Ecto neural progenitor cell (in vitro differentiated cells): ENCODE measurements around the gene AGBL4.
"Not testable (repeated sequence)": the region's sequence is repeated elsewhere in the genome, so short reads cannot be mapped to it uniquely, and the experiment has no call there.

Experiments
- DNase-seq: peaks from one replicate; pipeline ENCODE4 v3.0.0-alpha.2; 2018; ENCODE audit warnings: low spot score

Gene AGBL4

DNA sequence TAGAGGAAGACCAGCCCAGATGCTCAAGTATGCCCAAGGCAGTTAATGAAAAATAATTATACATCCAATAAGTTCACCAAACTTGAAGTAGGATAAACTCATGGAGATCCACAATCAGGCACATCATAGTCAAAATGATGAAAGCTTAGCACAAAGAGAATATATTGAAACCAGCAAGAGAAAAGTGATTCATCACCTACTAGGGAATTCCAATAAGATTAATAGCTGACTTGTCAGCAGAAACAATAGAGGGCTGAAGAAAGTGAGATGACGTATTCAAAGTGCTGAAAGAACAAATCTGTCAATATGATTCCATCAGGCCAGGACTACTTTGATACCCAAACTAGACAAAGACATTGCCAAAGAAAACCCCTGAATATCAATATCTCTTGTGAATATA lies 995.4 kb downstream of the AGBL4 start:
- no peak for DNase-seq

DNA sequence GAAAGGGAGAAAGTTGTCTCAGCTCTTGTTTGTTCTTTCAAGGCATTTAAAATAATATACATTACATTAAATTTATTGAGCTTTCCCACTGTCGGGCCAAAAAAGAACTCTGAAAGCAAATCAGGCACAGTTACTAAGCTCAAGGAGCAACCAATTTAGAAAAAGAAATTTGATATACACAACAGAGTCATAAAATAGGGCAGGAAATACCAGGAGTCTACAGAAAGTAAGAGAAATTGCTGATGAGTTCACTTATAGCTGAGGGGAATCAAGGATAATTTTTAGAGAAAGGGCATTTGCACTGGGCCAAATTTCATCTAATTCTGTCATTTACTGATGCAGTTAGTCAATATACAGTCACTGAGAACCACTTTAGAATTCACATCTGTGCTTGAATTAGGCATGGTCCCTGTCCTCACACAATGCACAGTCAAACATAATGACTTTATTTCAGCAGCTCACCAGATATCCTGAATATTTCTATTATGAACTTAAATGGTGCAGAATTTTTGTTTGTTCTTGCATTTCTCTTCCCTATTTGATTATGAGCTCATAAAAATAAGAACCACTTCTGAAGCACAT lies 997.4 kb downstream of the AGBL4 start:
- no peak for DNase-seq

- no peak for DNase-seq
Observed at GRCh38 chr1:49016030-49016977, 1007.5 kb downstream of the AGBL4 start.

- no peak for DNase-seq
Observed at GRCh38 chr1:49013079-49013478, 1010.7 kb downstream of the AGBL4 start.

GRCh38 chr1:49002981-49003380 lies 1020.8 kb downstream of the AGBL4 start:
- not testable (repeated sequence) for DNase-seq

- DNase-seq = no peak
Observed at GRCh38 chr1:48999321-48999720, 1024.4 kb downstream of the AGBL4 start.

- DNase-seq = no peak
Observed at GRCh38 chr1:48996311-48996710, 1027.4 kb downstream of the AGBL4 start.

DNA sequence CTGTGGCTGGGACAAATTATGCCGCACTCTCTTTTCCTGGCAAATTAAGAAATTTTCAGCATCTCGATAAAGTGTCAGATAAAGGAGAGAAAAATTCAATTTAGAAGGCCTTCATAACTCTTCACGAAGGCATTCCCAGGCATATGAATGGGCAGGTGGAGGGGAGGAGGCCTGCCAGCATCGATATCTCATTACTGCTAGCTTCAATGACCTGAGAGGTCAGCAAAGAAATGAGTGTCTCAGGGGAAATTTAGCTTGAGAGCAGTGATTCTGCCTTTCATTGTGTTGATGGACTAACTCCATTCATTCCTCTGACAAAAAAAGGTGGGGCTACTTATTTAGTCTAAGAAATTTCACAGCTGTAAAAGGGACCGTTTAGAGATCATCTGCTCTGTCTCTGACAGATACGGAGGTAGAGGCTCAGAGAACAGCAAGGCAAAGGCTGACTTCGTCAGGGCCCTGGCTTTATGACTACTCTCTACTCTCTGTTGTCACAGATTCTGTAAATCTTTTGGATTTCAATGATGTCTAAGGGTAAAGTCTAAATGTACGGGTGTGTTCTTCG lies 1035.0 kb downstream of the AGBL4 start:
- DNase-seq = no peak

- no peak for DNase-seq
Observed at GRCh38 chr1:48979940-48980339, 1043.8 kb downstream of the AGBL4 start.

GRCh38 chr1:48978413-48978812 lies 1045.3 kb downstream of the AGBL4 start:
- no peak for DNase-seq

- DNase-seq = no peak
Observed at GRCh38 chr1:48977273-48977672, 1046.5 kb downstream of the AGBL4 start.

GRCh38 chr1:48969971-48970370 lies 1053.8 kb downstream of the AGBL4 start:
- DNase-seq = no peak

- DNase-seq = no peak
Observed at GRCh38 chr1:48967318-48967717, 1056.4 kb downstream of the AGBL4 start.

- no peak for DNase-seq
Observed at GRCh38 chr1:48966583-48966982, 1057.2 kb downstream of the AGBL4 start.

DNA sequence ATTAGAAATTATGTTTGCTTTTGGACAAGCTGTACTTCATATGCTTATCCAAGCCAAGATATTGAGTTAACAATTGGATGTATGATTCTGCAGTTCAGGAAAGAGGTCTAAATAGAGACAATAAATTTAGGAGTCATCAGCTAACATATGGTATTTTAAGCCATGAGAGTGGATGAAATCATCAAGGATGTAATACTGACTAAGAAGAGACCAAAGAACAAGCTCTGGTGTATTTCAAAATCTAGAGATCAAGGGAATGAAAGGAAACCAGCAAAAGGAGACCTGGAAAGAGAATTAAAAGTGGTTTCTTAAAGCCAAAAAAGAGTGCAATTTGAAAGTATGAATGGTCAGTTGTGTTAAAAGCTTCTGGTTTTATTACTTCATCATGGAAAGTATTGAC lies 1063.4 kb downstream of the AGBL4 start:
- DNase-seq = no peak

- DNase-seq = no peak
Observed at GRCh38 chr1:48955774-48956173, 1068.0 kb downstream of the AGBL4 start.

DNA sequence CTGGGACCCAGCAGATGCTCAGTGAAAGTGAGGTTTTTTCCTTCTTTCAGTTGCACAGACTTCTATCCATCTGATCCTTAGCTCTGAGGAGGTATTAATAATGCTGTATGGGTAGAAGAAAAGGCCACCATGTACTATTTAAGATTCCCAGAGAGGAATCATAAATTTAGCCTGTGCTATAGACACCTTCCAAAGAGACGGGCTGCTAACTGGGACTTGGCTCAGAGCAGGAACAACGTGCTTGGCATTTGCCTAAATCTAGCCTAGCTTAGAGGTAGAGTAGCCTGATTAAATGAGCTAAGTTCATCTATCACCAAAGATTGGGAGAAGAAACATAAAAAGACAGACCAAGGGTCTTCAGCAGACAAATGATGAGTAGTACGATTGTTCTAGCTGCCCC lies 1070.1 kb downstream of the AGBL4 start:
- no peak for DNase-seq

GRCh38 chr1:48948562-48948961 lies 1075.2 kb downstream of the AGBL4 start:
- no peak for DNase-seq

GRCh38 chr1:48947761-48948537 lies 1075.8 kb downstream of the AGBL4 start:
- DNase-seq = peak; percentile 42

GRCh38 chr1:48946070-48946469 lies 1077.7 kb downstream of the AGBL4 start:
- no peak for DNase-seq

DNA sequence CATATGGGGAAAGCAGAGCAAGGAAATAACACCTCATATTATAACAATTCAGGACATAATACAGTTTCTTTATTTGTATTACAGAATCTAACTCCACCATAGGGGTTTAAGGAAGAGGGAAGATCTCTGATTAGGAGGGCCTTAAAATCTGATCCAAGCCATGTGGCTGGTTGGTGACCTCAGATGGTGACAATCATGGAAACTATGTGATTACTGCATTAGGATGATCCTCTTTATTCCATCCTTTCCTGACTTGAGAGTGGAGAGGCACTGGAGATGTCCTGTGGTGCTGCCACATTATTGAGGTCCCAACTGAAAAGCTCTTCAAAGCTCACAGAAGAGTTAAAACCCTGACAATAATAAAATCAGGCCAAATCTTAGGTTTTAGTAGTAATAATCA lies 1078.9 kb downstream of the AGBL4 start:
- no peak for DNase-seq

- DNase-seq = no peak
Observed at GRCh38 chr1:48943826-48944225, 1079.9 kb downstream of the AGBL4 start.
